ENCODE measurements around the gene SLC5A5.

The SLC5A5 gene

GRCh38 chr19:17866964-17867486 is 4.7 kb upstream of the SLC5A5 start:
- peak overlapping the region; percentile 27 for H3K9ac ChIP-seq (ENCODE audit: low read length)
- H3K27me3 ChIP-seq (ENCODE audit: control insufficient read depth, insufficient read depth, low read length), result peaks cover 21% of the 10 kb centered on the region
- H3K4me1 ChIP-seq (ENCODE audit: control insufficient read depth, insufficient read depth, low read length), result peaks cover 75% of the 10 kb centered on the region
- peaks cover 15% of the 10 kb centered on the region for H3K36me3 ChIP-seq (ENCODE audit: control insufficient read depth, insufficient read depth, low read length)
- H3K4me3 ChIP-seq (ENCODE audit: low read length), result no peak overlapping the region
- H3K9me3 ChIP-seq (ENCODE audit: control insufficient read depth, low read length), result no peaks in the 10 kb centered on the region

DNA sequence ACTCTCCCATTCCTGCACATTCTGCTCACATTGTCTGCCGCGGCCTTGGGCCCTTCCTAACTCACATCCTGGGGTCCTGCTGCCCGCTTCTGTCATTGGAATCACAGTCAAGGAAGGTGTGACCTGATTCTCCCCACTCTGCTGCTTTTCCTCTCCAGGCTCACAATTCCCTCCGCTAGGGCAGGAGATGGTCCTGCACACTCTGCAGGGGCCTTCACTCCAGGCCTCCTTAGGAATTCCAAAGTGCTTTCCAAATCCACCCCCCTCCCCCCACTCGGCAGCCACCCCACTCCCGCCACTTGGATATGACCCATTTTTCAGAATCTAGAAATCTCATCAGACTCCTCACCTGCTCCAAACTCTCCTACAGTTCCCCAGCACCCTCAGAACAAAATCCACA is 3.1 kb upstream of the SLC5A5 start:
- Histone ChIP-seq H3K36me3 (ENCODE audit: control insufficient read depth, insufficient read depth, low read length) (peaks cover 6% of the 10 kb centered on the region), H3K27me3 (ENCODE audit: control insufficient read depth, insufficient read depth, low read length) (peaks cover 35% of the 10 kb centered on the region), H3K4me1 (ENCODE audit: control insufficient read depth, insufficient read depth, low read length) (peaks cover 60% of the 10 kb centered on the region), H3K9me3 (ENCODE audit: control insufficient read depth, low read length) (no peaks in the 10 kb centered on the region), H3K9ac (ENCODE audit: low read length) (no peak overlapping the region), H3K4me3 (ENCODE audit: low read length) (no peak overlapping the region)

DNA sequence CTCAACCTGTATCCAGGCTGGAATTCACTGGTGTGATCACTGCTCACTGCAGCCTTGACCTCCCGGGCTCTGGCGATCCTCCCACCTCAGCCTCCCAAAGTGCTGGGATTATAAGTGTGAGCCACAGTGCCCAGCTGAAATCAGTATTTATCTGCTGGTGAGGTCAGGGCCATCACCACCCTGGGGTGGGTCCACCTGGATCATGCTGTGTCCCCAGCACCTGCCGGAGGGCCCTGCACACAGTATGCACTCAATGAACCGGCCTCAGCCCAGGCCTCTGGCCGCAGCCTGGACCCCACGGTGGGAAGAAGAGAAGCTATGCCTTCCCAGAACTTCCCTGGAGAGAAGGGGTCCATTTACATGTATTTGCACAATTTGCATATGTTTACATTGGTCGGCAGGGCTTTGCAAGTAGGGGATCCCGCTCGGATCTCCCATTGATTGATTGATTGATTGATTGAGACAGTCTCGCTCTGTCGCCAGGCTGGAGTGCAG is 2.6 kb upstream of the SLC5A5 start:
- H3K27me3 ChIP-seq (ENCODE audit: control insufficient read depth, insufficient read depth, low read length), result peaks cover 38% of the 10 kb centered on the region

DNA sequence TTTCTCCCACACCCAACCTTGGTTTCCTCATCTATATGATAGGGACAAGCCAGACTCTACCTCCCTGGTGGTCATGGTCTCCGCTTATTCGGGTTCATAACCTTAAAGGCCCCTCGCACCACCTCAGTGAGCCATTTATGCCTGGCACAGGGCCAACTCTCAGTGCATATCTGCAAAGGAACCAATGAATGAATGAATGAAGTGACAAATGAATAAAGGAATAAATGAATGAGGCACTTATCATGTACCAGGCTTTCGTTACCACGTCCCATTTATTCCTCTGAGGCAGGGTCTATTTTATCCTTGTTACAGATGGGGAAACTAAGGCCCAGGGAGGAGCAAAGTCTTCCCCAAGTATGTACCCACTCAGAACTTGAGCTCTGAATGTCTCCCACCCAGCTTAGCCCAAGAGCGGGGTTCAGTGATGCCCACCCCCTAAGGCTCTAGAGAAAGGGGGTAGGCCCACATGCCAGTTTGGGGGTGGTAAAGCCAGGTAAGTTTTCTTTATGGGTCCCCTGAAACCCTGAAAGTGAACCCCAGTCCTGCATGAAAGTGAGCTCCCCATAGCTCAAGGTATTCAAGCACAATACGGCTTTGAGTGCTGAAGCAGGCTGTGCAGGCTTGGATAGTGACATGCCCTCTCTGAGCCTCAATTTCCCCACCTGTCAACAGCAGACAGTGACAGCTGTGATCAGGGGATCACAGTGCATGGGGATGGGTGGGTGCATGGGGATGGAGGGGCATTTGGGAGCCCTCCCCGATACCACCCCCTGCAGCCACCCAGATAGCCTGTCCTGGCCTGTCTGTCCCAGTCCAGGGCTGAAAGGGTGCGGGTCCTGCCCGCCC is 490 bp upstream of the SLC5A5 start:
- Histone ChIP-seq H3K27me3 (ENCODE audit: control insufficient read depth, insufficient read depth, low read length) (peaks cover 44% of the 10 kb centered on the region), H3K9ac (ENCODE audit: low read length) (peak overlapping the region; percentile 15), H3K4me3 (ENCODE audit: low read length) (peak overlapping the region; percentile 1)

More for the DNA sequence above, 2.6 kb upstream of the SLC5A5 start:
- H3K4me3 ChIP-seq (ENCODE audit: low read length), result no peak overlapping the region
- H3K9me3 ChIP-seq (ENCODE audit: control insufficient read depth, low read length), result no peaks in the 10 kb centered on the region
- no peak overlapping the region for H3K9ac ChIP-seq (ENCODE audit: low read length)
- peaks cover 58% of the 10 kb centered on the region for H3K4me1 ChIP-seq (ENCODE audit: control insufficient read depth, insufficient read depth, low read length)
- peaks cover under 1% of the 10 kb centered on the region for H3K36me3 ChIP-seq (ENCODE audit: control insufficient read depth, insufficient read depth, low read length)

DNA sequence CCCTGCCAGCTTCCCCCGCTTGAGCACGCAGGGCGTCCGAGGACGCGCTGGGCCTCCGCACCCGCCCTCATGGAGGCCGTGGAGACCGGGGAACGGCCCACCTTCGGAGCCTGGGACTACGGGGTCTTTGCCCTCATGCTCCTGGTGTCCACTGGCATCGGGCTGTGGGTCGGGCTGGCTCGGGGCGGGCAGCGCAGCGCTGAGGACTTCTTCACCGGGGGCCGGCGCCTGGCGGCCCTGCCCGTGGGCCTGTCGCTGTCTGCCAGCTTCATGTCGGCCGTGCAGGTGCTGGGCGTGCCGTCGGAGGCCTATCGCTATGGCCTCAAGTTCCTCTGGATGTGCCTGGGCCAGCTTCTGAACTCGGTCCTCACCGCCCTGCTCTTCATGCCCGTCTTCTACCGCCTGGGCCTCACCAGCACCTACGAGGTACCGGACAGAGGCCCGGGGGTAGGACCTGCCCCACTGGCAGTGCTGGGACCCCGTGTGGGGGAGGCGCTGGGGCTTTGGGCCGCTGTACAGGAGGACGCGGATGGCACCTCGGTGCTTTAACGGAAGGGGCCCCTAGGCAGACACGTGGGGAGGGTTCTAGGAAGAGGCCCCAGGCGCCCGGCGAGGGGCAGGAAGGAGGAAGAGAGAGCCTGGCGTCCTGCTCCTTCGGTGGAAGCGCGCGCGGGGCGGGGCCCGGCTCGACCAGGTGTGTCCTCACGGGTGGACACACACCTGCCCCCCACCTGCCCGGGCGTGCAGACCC is 681 bp downstream of the SLC5A5 start:
- H3K36me3 ChIP-seq (ENCODE audit: control insufficient read depth, insufficient read depth, low read length), result no peaks in the 10 kb centered on the region
- no peak overlapping the region for H3K4me3 ChIP-seq (ENCODE audit: low read length)
- H3K9ac ChIP-seq (ENCODE audit: low read length), result peak overlapping the region; percentile 28
- H3K9me3 ChIP-seq (ENCODE audit: control insufficient read depth, low read length), result no peaks in the 10 kb centered on the region
- H3K27me3 ChIP-seq (ENCODE audit: control insufficient read depth, insufficient read depth, low read length), result peaks cover 44% of the 10 kb centered on the region
- H3K4me1 ChIP-seq (ENCODE audit: control insufficient read depth, insufficient read depth, low read length), result peaks cover 26% of the 10 kb centered on the region

More for the DNA sequence above, 490 bp upstream of the SLC5A5 start:
- H3K9me3 ChIP-seq (ENCODE audit: control insufficient read depth, low read length), result no peaks in the 10 kb centered on the region
- no peaks in the 10 kb centered on the region for H3K36me3 ChIP-seq (ENCODE audit: control insufficient read depth, insufficient read depth, low read length)
- H3K4me1 ChIP-seq (ENCODE audit: control insufficient read depth, insufficient read depth, low read length), result peaks cover 37% of the 10 kb centered on the region

DNA sequence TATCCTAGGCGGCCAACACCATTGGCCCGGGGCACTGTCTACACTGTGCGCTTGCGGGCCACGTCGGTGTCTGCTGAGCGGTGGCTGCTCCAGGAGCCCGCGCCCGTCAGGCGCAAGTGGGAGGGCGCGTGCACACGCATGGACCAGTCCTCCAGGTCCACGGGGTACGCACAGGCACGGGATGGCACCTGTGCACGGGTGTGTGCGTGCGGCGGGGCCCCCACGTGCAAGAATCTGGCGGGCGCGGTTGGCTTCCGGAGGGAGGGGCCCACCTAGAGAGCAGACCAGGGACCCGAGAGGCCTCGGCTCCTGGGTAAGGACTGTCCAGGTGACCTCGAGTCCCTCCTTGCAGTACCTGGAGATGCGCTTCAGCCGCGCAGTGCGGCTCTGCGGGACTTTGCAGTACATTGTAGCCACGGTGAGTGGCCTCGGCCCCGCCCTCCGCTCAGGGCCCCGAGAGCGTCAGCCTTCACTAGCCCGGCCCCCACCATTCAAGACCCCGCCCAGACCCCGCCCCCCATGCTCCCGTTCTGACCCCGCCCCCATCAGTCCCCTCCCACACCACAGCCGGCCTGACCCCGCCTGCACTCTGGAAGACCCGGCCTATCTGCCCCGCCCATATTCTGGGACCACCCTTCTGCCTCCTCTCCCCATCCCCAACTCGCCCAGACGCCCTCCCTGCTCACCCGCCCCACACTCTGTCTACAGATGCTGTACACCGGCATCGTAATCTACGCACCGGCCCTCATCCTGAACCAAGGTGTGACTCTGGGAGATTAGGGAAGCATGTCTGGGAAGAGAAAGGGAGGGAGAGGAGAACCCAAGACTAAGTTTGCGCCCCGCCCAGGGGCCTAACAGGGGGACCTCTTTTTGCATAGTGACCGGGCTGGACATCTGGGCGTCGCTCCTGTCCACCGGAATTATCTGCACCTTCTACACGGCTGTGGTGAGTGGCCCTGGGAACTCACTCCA is 2.3 kb downstream of the SLC5A5 start:
- H3K4me3 ChIP-seq (ENCODE audit: low read length), result no peak overlapping the region
- H3K27me3 ChIP-seq (ENCODE audit: control insufficient read depth, insufficient read depth, low read length), result peaks cover 44% of the 10 kb centered on the region
- H3K9ac ChIP-seq (ENCODE audit: low read length), result no peak overlapping the region
- no peaks in the 10 kb centered on the region for H3K36me3 ChIP-seq (ENCODE audit: control insufficient read depth, insufficient read depth, low read length)
- H3K9me3 ChIP-seq (ENCODE audit: control insufficient read depth, low read length), result no peaks in the 10 kb centered on the region
- H3K4me1 ChIP-seq (ENCODE audit: control insufficient read depth, insufficient read depth, low read length), result peaks cover 24% of the 10 kb centered on the region

DNA sequence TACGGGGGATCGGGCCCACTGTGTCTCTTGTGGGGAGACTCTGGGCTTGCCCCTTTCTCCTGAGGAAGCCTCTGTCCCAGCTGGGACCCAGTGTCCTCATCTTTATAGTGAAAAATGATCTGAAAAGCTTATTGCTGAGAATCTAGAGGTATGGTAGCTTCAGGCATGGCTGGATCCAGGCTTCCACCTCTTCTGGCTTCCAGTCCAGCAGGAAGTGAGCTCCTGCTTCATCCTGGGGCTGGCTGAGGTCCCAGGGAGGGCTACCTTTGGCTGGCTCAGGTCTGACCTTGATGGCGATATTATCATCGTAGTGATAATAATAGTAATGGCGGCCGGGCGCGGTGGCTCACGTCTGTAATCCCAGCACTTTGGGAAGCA is 3.0 kb downstream of the SLC5A5 start:
- Histone ChIP-seq H3K27me3 (ENCODE audit: control insufficient read depth, insufficient read depth, low read length) (peaks cover 44% of the 10 kb centered on the region), H3K9ac (ENCODE audit: low read length) (no peak overlapping the region), H3K4me1 (ENCODE audit: control insufficient read depth, insufficient read depth, low read length) (peaks cover 24% of the 10 kb centered on the region), H3K9me3 (ENCODE audit: control insufficient read depth, low read length) (no peaks in the 10 kb centered on the region), H3K4me3 (ENCODE audit: low read length) (no peak overlapping the region), H3K36me3 (ENCODE audit: control insufficient read depth, insufficient read depth, low read length) (no peaks in the 10 kb centered on the region)

DNA sequence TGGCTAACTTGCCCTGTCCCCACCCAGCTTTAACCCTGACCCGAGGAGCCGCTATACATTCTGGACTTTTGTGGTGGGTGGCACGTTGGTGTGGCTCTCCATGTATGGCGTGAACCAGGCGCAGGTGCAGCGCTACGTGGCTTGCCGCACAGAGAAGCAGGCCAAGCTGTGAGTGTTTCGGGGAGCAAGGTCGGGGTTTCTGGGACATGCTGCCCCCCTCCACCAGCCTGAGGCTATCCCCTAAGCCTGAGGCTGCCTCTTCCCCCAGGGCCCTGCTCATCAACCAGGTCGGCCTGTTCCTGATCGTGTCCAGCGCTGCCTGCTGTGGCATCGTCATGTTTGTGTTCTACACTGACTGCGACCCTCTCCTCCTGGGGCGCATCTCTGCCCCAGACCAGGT is 6.0 kb downstream of the SLC5A5 start:
- Histone ChIP-seq H3K4me1 (ENCODE audit: control insufficient read depth, insufficient read depth, low read length) (peaks cover 4% of the 10 kb centered on the region), H3K27me3 (ENCODE audit: control insufficient read depth, insufficient read depth, low read length) (peaks cover 17% of the 10 kb centered on the region), H3K9ac (ENCODE audit: low read length) (no peak overlapping the region), H3K4me3 (ENCODE audit: low read length) (no peak overlapping the region), H3K36me3 (ENCODE audit: control insufficient read depth, insufficient read depth, low read length) (no peaks in the 10 kb centered on the region), H3K9me3 (ENCODE audit: control insufficient read depth, low read length) (no peaks in the 10 kb centered on the region)

DNA sequence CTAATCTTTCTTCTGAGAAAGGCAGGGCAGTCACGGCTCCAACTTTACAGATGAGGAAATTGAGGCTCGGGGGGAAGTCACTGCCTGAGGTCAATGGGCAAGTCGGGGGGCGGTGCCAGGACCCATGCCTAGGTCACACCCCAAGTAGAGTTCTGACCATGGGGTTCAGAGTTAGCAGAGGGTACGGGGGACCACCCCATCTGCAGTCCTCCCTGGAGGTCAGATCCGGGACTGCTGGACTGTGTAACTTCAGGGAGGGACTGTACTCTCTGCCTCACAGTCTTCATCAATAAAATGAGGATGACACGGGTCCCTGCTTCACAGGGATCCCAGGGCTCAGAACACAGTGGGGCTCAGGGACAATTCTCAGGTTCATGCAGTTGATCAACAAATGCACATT is 7.7 kb downstream of the SLC5A5 start:
- Histone ChIP-seq H3K4me3 (ENCODE audit: low read length) (no peak overlapping the region), H3K4me1 (ENCODE audit: control insufficient read depth, insufficient read depth, low read length) (no peaks in the 10 kb centered on the region), H3K36me3 (ENCODE audit: control insufficient read depth, insufficient read depth, low read length) (no peaks in the 10 kb centered on the region), H3K27me3 (ENCODE audit: control insufficient read depth, insufficient read depth, low read length) (peaks cover 4% of the 10 kb centered on the region), H3K9ac (ENCODE audit: low read length) (no peak overlapping the region), H3K9me3 (ENCODE audit: control insufficient read depth, low read length) (no peaks in the 10 kb centered on the region)

GRCh38 chr19:17881701-17882100 is 10.0 kb downstream of the SLC5A5 start:
- H3K36me3 ChIP-seq (ENCODE audit: control insufficient read depth, insufficient read depth, low read length), result no peaks in the 10 kb centered on the region
- no peaks in the 10 kb centered on the region for H3K4me1 ChIP-seq (ENCODE audit: control insufficient read depth, insufficient read depth, low read length)
- no peaks in the 10 kb centered on the region for H3K27me3 ChIP-seq (ENCODE audit: control insufficient read depth, insufficient read depth, low read length)
- H3K9ac ChIP-seq (ENCODE audit: low read length), result no peak overlapping the region
- no peak overlapping the region for H3K4me3 ChIP-seq (ENCODE audit: low read length)
- H3K9me3 ChIP-seq (ENCODE audit: control insufficient read depth, low read length), result no peaks in the 10 kb centered on the region

DNA sequence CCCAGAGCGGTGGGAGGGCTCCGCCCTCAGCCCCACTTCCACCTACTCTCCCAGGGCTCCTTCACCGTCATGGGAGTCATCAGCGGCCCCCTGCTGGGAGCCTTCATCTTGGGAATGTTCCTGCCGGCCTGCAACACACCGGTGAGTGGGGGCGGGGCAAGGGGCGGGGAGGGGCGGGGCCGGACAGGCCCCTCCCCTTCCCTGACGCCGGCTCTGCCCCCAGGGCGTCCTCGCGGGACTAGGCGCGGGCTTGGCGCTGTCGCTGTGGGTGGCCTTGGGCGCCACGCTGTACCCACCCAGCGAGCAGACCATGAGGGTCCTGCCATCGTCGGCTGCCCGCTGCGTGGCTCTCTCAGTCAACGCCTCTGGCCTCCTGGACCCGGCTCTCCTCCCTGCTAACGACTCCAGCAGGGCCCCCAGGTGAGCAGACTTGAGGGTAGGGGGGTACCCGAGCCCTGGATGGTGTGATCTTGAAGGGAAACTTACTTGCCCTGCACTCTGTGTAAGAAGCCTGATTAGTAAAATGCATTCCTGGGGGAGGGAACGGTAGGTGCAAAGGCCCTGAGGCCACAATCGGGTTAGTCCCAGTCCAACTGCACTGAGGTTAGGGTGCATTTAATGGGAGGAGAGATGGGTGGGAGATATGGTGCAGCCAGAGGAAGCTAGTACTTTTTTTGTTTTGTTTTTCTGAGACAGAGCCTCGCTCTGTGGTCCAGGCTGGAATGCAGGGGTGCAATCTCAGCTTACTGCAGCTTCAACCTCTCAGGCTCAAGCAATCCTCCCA is 12.1 kb downstream of the SLC5A5 start:
- Histone ChIP-seq H3K27me3 (ENCODE audit: control insufficient read depth, insufficient read depth, low read length) (no peaks in the 10 kb centered on the region), H3K36me3 (ENCODE audit: control insufficient read depth, insufficient read depth, low read length) (no peaks in the 10 kb centered on the region), H3K4me1 (ENCODE audit: control insufficient read depth, insufficient read depth, low read length) (no peaks in the 10 kb centered on the region), H3K9ac (ENCODE audit: low read length) (no peak overlapping the region), H3K4me3 (ENCODE audit: low read length) (no peak overlapping the region), H3K9me3 (ENCODE audit: control insufficient read depth, low read length) (no peaks in the 10 kb centered on the region)
